ENCODE data around the gene UBALD1.

DNA sequence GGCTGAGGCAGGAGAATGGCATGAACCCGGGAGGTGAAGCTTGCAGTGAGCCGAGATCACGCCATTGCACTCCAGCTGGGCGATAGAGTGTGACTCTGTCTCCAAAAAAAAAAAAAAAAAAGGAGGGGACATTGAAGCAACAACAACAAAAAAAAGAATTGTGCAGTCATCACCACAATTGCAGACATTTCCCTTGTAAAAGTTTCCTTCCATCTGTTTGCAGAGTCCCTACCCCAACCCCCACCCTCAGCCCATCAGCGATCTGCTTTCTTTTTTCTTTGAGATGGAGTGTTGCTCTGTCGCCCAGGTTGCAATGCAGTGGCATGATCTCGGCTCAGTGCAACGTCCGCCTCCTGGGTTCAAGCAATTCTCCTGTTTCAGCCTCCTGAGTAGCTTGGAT lies 13.6 kb upstream of the UBALD1 start:
- no peak for TF ChIP-seq CTCF (conservative IDR thresholded peaks at IDR 0.05; ENCODE audit: low read depth, low read length)
- no peak for TF ChIP-seq EZH2 (IDR thresholded peaks at IDR 0.05; ENCODE audit: low read length, unreplicated experiment)
- no peak for TF ChIP-seq EZH2phosphoT487 (IDR thresholded peaks at IDR 0.05; ENCODE audit: borderline replicate concordance, low read length)
